GM20431 (cell line): ENCODE results near the gene NRL.

ENCODE experiments used
- in situ Hi-C: fragments of 300-500 bp; cut with MseI, MboI; formaldehyde crosslinking; loops from one replicate; pipeline ENCODE4 v1.15.0; 2020; ENCODE audit warnings: low sequenced_read_pairs; ENCODE audit not compliant: unreplicated experiment

The NRL gene

GRCh38 chr14:24114532-24115421 is at the start of gene NRL, which contains the start of gene DCAF11:
NRL (minus strand) TSS chr14:24114949; CDS start chr14:24082848, 32,101 bp downstream.
DCAF11 (plus strand) TSS chr14:24114777; CDS start chr14:24115595, 818 bp downstream.
- in situ Hi-C loops, result no loop called here

- in situ Hi-C loops, result no loop called here
These were observed 47.3 kb upstream of the NRL start for GRCh38 chr14:24162093-24162492.

- in situ Hi-C loops, result no loop called here
These were observed 46.4 kb upstream of the NRL start, which contains the start of gene IRF9 for GRCh38 chr14:24160850-24161804. IRF9 (plus strand) TSS chr14:24161265; CDS start chr14:24162145, 880 bp downstream.

GRCh38 chr14:24160499-24160849 is 45.7 kb upstream of the NRL start:
- in situ Hi-C loops, result no loop called here

- in situ Hi-C loops, result no loop called here
These were observed 45.2 kb upstream of the NRL start for GRCh38 chr14:24159777-24160498.

GRCh38 chr14:24157331-24157730 is 42.6 kb upstream of the NRL start:
- in situ Hi-C loops, result no loop called here

GRCh38 chr14:24156840-24157239 is 42.1 kb upstream of the NRL start:
- in situ Hi-C loops, result no loop called here

- in situ Hi-C loops, result no loop called here
These were observed 40.4 kb upstream of the NRL start for GRCh38 chr14:24155100-24155499.

GRCh38 chr14:24151404-24152080 is 36.8 kb upstream of the NRL start:
- in situ Hi-C loops, result no loop called here

GRCh38 chr14:24150993-24151392 is 36.2 kb upstream of the NRL start:
- in situ Hi-C loops, result no loop called here

- in situ Hi-C loops, result no loop called here
These were observed 35.8 kb upstream of the NRL start for GRCh38 chr14:24150567-24150966.

- in situ Hi-C loops, result no loop called here
These were observed 35.3 kb upstream of the NRL start for GRCh38 chr14:24150061-24150460.

- in situ Hi-C loops, result no loop called here
These were observed 34.7 kb upstream of the NRL start for GRCh38 chr14:24149302-24149969.

- in situ Hi-C loops, result no loop called here
These were observed 33.1 kb upstream of the NRL start for GRCh38 chr14:24147761-24148428.

GRCh38 chr14:24146978-24147760 is 32.4 kb upstream of the NRL start, which contains the start of gene RNF31:
RNF31 (plus strand) TSS chr14:24147498; CDS start chr14:24147699, 201 bp downstream.
- in situ Hi-C loops, result no loop called here

- in situ Hi-C loops, result no loop called here
These were observed 31.8 kb upstream of the NRL start, which contains the start of gene PSME2 for GRCh38 chr14:24146453-24146977. PSME2 (minus strand) TSS chr14:24146610; CDS start chr14:24146581, 29 bp downstream.
